Fibroblast of skin of left biceps (primary cell): ENCODE results near the gene RBM10.

Experiments used
- DNase-seq, 2 experiments: peaks; one replicate each; pipeline ENCODE4 v3.0.0-alpha.2; 2013; ENCODE audit warnings: low read depth in 2 of 2

Gene RBM10

GRCh38 chrX:47176101-47176740 lies 31.2 kb downstream of the RBM10 start:
- DNase-seq: no peak

GRCh38 chrX:47177079-47177478 lies 32.1 kb downstream of the RBM10 start:
- no peak for DNase-seq

GRCh38 chrX:47178337-47178736 lies 33.3 kb downstream of the RBM10 start:
- DNase-seq: no peak

GRCh38 chrX:47179221-47179927 lies 34.4 kb downstream of the RBM10 start:
- DNase-seq: no peak

GRCh38 chrX:47179928-47180255 lies 34.9 kb downstream of the RBM10 start:
- no peak for DNase-seq

- DNase-seq: no peak
These were observed 35.3 kb downstream of the RBM10 start for GRCh38 chrX:47180346-47180745.

GRCh38 chrX:47181301-47181700 lies 36.3 kb downstream of the RBM10 start:
- DNase-seq: no peak

- no peak for DNase-seq
These were observed 37.2 kb downstream of the RBM10 start for GRCh38 chrX:47182106-47182700.

- DNase-seq: no peak
These were observed 39.5 kb downstream of the RBM10 start for GRCh38 chrX:47184486-47184885.

GRCh38 chrX:47185241-47185640 lies 40.2 kb downstream of the RBM10 start:
- no peak for DNase-seq

- no peak for DNase-seq
These were observed 41.2 kb downstream of the RBM10 start for GRCh38 chrX:47186096-47186740.

- DNase-seq: no peak
These were observed 42.2 kb downstream of the RBM10 start for GRCh38 chrX:47187106-47187677.

- no peak for DNase-seq
These were observed 44.9 kb downstream of the RBM10 start for GRCh38 chrX:47189906-47190305.

GRCh38 chrX:47190445-47191269 lies 45.6 kb downstream of the RBM10 start:
- DNase-seq: peak; percentile 76 to 79

- DNase-seq: no peak
These were observed 46.3 kb downstream of the RBM10 start for GRCh38 chrX:47191331-47191730.

- no peak for DNase-seq
These were observed 46.9 kb downstream of the RBM10 start for GRCh38 chrX:47191806-47192401.

GRCh38 chrX:47193475-47194193 lies 48.6 kb downstream of the RBM10 start, which contains the start of gene UBA1:
Gene UBA1, plus strand, starts transcription at chrX:47193829. Its CDS starts 4,974 bp downstream, at chrX:47198803.
- DNase-seq: peak; percentile 79

GRCh38 chrX:47194194-47194787 lies 49.3 kb downstream of the RBM10 start:
- DNase-seq: no peak

GRCh38 chrX:47196098-47196497 lies 51.1 kb downstream of the RBM10 start:
- no peak for DNase-seq

GRCh38 chrX:47197526-47197925 lies 52.5 kb downstream of the RBM10 start:
- DNase-seq: no peak
